Posterior cingulate gyrus (tissue), 11 donors: Measurements from ENCODE around the gene RCHY1.
"Not testable (repeated sequence)": the region's sequence is repeated elsewhere in the genome, so short reads cannot be mapped to it uniquely, and the experiment has no call there.

Experiments
- DNase-seq, 10 donors: peaks; one replicate each; pipeline versions ENCODE4 v3.0.0 to v3.0.0-alpha.2; 2020 to 2021; ENCODE audit warnings: mixed read lengths in 3 of 10
- intact Hi-C: fragments of 100-400 bp; cut with DNase I; formaldehyde crosslinking; loops from one replicate; pipeline ENCODE4 v1.15.1; 2023

Gene RCHY1

DNA sequence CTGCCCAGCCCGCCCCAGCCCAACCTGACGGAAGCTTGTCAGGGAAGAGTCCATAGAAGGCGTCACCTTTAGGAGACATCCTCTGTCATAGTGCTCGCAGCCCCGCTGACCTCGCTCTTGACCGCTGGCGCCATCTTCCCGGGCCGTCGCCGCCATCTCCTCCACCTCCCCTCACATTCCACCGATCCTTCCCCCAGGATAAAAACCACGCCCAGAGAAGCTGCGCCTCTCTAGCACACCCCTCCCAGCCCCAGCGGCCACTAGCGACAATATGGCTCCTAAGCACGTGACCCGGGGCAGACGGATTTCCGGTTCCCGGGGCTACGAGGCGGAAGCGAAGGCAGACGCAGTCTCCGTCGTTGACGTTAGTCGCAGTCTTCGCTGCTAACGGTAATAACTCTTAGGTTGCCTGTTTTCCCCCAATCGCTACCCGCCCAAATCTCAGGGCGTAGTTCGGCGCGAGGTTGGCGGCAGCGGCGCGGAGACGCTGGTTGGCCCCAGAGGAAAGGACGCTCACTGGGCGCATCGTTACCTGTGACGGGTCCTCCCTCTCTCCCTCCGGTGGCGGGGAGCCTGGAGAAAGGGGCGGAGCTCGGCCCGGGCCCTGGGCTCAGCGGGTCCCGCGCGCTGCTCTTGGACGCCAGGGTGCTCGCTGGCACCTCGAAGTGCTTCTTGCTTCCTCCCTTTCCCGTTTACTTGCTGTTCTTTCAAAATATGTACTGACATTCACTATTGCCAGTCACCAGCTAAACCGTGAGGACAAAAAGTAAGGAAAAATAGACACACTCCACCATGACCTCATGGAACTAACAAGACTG is at the start of gene RCHY1, which contains the start of gene THAP6:
RCHY1 (minus strand) TSS at position 273 of the 818 bp plus-strand sequence; CDS start at position 156, 117 bp downstream.
THAP6 (plus strand) TSS at position 343 of the 818 bp plus-strand sequence. CDS start 980 bp downstream, outside the sequence.
- DNase-seq = peak; percentile 94 to 99 (median 96)
- intact Hi-C loops = loop anchor here (5.0 kb wide), 1 partner anchor 208 kb away; the partner anchor contains the start of gene USO1

DNA sequence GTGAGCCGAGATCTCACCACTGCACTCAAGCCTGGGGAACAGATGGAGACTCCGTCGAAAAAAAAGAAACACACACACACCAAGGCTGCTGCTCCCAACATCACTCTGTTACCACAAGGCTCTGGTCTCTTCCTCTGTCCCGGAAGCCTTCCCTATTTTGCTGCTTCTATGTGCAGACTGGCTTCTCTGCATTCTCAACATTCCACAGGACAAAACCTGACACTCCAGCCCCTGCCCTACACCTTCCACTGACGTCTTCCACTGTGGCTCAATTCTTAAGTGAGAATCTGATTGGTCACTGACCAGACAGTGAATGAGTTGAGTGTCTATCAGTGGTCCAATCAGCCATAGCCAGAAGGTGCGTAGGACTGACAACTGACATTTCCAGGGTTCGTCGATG is 47.6 kb upstream of the RCHY1 start:
- intact Hi-C loops = no loop called here
- no peak for DNase-seq

GRCh38 chr4:75557696-75558095 is 43.5 kb upstream of the RCHY1 start:
- DNase-seq = no peak
- intact Hi-C loops = no loop called here

DNA sequence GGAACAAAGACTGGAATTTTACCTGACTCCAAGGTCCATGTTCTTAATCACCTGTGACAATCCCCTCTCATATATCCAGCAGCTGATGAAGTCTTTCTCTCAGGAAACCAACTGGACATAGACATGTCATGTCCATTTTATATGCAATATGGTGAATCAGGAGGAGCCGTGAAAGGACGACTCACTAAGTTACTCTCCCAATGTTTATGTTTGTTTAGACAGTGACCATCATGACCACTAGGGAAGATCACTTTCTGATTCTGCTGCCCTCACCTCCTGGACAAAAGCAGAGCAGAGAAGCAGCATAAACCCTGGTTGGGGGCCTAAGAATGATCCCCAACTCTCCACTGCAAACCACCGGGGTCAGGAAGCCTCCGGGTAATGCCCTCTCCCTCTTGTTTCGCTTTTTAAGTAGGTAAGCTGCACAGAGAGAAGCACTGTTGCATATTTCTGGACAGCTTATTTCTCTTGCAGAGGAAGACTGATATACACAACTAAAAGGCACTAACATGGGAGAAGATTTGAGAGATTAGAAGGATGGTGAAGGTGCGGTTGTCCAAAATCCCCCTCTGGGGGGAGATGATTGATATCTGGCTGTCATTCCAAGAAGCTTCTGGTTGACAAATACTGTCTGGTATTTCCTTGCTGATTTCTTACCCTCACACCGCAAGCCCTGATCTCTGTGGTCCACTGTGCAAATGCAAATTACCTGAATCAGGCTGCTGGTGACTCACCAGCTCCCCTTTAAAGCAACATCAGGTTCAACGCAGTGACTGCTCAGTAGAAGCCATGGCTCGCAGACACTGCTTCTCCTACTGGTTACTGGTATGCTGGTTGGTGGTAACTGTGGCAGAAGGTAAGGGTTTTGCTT is 41.3 kb upstream of the RCHY1 start, which contains the start of gene ODAPH:
ODAPH (plus strand) TSS at position 773 of the 871 bp plus-strand sequence; CDS start at position 790, 17 bp downstream.
- intact Hi-C loops = no loop called here
- no peak for DNase-seq

DNA sequence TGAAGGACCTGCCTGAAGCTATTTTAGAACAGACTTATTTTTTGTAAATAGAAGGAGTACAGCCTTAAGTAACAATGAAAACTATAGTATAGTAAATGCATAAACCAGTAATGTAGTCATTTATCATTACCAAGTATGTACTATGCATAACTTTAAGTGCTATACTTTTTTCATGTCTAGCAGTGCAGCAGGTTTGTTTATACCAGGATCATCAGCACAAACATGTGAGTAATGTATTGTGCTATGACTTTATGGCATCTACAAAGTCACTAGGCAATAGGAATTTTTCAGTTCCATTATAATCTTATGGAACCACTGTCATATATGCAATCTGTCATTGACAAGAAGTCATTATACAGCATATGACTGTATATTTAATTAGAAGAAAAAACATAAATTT is 38.2 kb upstream of the RCHY1 start:
- DNase-seq = no peak
- intact Hi-C loops = no loop called here

GRCh38 chr4:75549019-75549418 is 34.8 kb upstream of the RCHY1 start:
- DNase-seq = no peak
- intact Hi-C loops = no loop called here

- DNase-seq = peak in 2 of 10 donors; percentile 35 to 82
- intact Hi-C loops = no loop called here
Measured at GRCh38 chr4:75547647-75548387, 33.6 kb upstream of the RCHY1 start.

GRCh38 chr4:75545526-75545925 is 31.3 kb upstream of the RCHY1 start:
- no peak for DNase-seq
- intact Hi-C loops = no loop called here

DNA sequence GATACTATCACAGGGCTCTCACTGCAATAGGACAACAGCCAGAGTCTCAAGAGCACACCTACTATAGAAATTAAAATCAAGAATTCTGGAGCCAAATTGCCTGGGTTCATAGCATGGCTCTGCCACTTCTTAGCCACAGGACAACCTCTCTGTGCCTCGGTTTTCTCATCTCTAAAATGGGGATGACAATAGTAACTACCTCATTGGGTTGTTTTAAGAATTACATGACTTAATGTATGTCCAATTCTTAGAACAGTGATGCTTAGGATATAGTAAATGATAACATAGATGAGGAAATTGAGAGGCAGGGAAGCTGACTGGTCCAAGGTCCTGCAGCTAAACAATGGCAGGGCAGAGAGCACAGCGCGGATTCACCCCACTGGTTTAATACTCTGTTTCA is 30.7 kb upstream of the RCHY1 start:
- intact Hi-C loops = no loop called here
- no peak for DNase-seq

GRCh38 chr4:75544220-75544619 is 30.0 kb upstream of the RCHY1 start:
- intact Hi-C loops, DNase-seq: not testable (repeated sequence)

DNA sequence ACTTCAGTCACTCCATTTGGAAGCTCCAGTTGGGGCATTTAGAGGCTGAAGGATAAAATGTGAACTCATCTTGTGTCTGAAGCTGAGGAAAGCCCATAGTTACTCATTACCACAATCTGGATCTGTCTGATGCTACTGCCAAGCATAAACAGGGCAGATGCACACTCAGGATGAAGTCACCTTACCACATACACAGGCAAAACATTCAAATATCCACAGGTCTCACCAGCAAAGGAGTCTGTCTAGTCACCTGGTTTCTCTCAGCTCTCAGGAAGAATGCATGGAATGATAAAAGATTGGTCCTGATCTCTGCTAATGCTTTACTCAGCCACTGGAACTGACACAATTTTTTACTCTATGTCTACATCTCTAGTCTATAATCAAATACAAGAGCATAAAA is 28.6 kb upstream of the RCHY1 start:
- no peak for DNase-seq
- intact Hi-C loops = no loop called here

- intact Hi-C loops, DNase-seq: not testable (repeated sequence)
Measured at GRCh38 chr4:75537308-75537707, 23.1 kb upstream of the RCHY1 start.

- intact Hi-C loops = not testable (repeated sequence)
Measured at GRCh38 chr4:75533926-75534325, 19.7 kb upstream of the RCHY1 start.

DNA sequence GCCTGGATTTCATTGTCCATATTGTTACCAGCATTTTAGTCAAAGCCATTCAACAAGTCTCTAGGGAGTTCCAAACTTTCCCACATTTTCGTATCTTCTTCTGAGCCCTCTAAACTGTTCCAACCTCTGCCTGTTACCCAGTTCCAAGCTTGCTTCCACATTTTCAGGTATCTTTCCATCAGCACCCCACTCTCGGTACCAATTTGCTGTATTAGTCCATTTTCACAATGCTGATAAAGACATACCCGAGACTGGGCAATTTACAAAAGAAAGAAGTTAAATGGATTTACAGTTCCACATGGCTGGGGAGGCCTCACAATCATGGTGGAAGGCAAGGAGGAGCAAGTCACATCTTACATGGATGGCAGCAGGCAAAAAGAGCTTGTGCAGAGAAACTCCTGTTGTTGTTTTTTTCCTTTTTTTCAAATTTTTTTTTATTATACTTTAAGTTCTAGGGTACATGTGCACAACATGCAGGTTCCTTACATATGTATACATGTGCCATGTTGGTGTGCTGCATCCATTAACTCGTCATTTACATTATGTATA is 19.2 kb upstream of the RCHY1 start:
- intact Hi-C loops = not testable (repeated sequence)

More at GRCh38 chr4:75533926-75534325, 19.7 kb upstream of the RCHY1 start:
- DNase-seq = not testable (repeated sequence)

DNA sequence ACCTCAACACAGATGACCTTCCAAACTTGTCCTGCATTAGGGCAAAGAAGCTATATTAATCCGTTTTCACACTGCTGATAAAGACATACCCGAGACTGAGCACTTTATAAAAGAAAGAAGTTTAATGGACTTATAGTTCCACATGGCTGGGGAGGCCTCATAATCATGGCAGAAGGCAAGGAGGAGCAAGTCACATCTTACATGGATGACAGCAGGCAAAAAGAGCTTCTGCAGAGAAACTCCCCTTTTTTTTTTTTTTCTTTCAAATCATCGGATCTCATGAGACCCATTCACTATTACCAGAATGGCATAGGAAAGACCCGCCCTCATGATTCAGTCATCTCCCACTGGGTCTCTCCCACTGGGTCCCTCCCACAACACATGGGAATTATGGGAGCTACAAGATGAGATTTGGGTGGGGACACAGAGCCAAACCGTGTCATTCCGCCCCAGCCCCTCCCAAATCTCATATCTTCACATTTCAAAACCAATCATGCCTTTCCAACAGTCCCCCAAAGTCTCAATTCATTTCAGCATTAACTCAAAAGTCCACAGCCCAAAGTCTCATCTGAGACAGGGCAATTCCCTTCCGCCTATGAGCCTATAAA is 17.4 kb upstream of the RCHY1 start:
- DNase-seq, intact Hi-C loops: not testable (repeated sequence)

More for the DNA sequence above, 19.2 kb upstream of the RCHY1 start:
- not testable (repeated sequence) for DNase-seq

GRCh38 chr4:75530556-75531322 is 16.5 kb upstream of the RCHY1 start:
- intact Hi-C loops = no loop called here
- no peak for DNase-seq

GRCh38 chr4:75527482-75527881 is 13.3 kb upstream of the RCHY1 start:
- intact Hi-C loops = no loop called here
- DNase-seq = no peak

GRCh38 chr4:75525910-75526309 is 11.7 kb upstream of the RCHY1 start:
- intact Hi-C loops = no loop called here
- no peak for DNase-seq

DNA sequence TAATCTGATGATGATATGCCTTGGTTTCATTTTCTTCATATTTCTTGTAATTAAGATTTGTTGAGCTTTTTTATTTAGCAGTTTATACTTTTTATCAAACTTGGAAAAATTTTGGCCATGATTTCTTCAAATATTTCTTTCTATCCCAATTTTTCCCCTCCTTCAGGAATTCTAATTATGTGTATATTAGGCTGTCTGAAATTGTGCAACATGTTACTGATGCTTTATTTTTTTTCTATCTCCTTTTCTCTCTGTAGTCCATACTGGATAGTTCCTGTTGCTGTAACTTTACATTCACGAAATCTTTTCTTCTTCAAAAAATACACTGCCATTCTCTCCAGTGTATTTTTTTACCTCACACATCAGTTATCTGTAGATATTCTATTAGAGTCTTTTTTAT is 10.9 kb upstream of the RCHY1 start:
- intact Hi-C loops = no loop called here

More for the DNA sequence above, 10.9 kb upstream of the RCHY1 start:
- no peak for DNase-seq
